PC-9 (cell line): Measurements from ENCODE around the gene PTPRF.

Source experiments
- CTCF ChIP-seq: fragments of 200-600 bp; sonication (generic); conservative IDR thresholded peaks from 2 replicates; pipeline ENCODE4 v1.6.1; 2017; ENCODE audit warnings: mixed run types, antibody characterized with exemption, mild to moderate bottlenecking, moderate library complexity
- EZH2 ChIP-seq: fragments of 200-600 bp; sonication (generic); IDR thresholded peaks from 2 replicates; pipeline ENCODE4 v1.8.0; 2017; ENCODE audit warnings: antibody characterized with exemption, low read depth

DNA sequence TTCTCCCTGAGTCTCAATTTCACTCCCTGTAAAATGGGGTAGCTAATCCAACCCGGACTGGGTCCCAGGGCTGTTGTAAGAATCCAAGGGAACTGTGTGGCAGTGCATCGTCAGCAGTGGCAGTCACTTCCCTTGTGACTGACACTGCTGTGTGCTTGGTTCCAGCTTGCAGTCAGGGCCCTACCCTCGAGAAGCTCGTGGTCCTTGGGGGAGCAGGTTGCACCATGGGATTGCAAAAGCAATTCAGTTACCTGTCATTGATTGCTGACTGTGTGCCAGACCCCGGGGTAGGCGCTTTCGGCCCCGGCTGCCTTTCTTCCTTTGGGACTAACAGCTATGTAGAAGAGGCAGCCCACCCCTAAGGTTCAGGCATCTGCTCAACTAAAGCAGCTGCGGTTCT lies 2.9 kb downstream of the PTPRF start:
- TF ChIP-seq CTCF: no peak
- no peak for TF ChIP-seq EZH2
